Stimulated activated naive CD8-positive, alpha-beta T cell treated with anti-CD3 and anti-CD28 coated beads, Interleukin-15, amount 100 ng/mL, for 72 hours (primary cell): ENCODE data around the gene RXRG.

ENCODE experiments used
- ATAC-seq: fragments of 150-1000 bp; cut with Tn5 transposase; 2 replicates; pipeline ENCODE4 v1.10.0; 2021; ENCODE audit warnings: mild to moderate bottlenecking, moderate library complexity
- DNase-seq, 2 donors: peaks; one replicate each; pipeline ENCODE4 v3.0.0; 2021 to 2022
- H3K27ac Mint-ChIP-seq, 2 donors: one replicate each; pipeline ENCODE4 v1.8.0; 2022; ENCODE audit warnings: mild to moderate bottlenecking in 2 of 2, mixed read lengths in 2 of 2, moderate library complexity in 2 of 2
- H3K27me3 Mint-ChIP-seq: one replicate; pipeline ENCODE4 v1.8.0; 2022; ENCODE audit warnings: mixed read lengths
- H3K4me1 Mint-ChIP-seq: one replicate; pipeline ENCODE4 v1.8.0; 2022; ENCODE audit warnings: mild to moderate bottlenecking, mixed read lengths
- H3K4me3 Mint-ChIP-seq, 2 donors: one replicate each; pipeline ENCODE4 v1.8.0; 2022; ENCODE audit warnings: mild to moderate bottlenecking in 2 of 2, mixed read lengths in 2 of 2, moderate library complexity in 1 of 2
- H3K9me3 Mint-ChIP-seq, 2 donors: one replicate each; pipeline ENCODE4 v1.8.0; 2022; ENCODE audit warnings: mixed read lengths in 2 of 2

Gene RXRG

DNA sequence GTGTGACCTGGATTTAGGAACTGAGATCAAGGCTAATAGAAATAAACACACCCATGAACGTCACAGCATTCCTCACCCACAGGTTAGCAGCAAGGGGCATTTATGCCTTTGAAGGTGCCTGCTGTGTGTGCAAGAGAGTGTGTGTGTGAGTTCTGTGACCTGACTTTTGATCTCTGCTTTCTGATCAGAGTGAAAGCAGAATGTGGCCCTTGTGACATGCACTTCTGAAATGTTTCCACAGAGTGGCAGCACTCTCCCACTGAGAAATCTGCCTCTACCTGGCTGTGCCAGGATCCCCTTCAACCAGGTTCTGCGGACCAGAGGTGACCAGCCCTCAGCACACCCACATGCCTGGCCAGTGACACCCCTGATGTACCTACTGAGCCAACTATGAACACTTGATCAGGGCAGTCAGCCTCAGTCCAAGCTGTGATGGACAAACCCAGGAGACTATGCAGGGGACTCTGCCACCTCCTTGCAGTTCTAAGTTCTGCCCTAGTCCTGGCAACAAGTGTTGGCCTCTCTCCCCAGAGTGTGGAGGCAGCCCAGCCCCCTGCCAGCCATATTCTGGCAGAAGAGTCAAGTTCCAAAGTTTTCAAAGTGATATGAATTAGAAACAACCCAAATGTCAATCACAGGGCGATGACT is 41.0 kb downstream of the RXRG start:
- Mint-ChIP-seq H3K27me3 (peaks cover 41% of the 10 kb centered on the region), H3K9me3 (no peaks in the 10 kb centered on the region), H3K4me3 (no peak overlapping the region), H3K4me1 (no peaks in the 10 kb centered on the region), H3K27ac (no peak overlapping the region)
- DNase-seq (peak; percentile 30 to 32), ATAC-seq (peak; percentile 72)

DNA sequence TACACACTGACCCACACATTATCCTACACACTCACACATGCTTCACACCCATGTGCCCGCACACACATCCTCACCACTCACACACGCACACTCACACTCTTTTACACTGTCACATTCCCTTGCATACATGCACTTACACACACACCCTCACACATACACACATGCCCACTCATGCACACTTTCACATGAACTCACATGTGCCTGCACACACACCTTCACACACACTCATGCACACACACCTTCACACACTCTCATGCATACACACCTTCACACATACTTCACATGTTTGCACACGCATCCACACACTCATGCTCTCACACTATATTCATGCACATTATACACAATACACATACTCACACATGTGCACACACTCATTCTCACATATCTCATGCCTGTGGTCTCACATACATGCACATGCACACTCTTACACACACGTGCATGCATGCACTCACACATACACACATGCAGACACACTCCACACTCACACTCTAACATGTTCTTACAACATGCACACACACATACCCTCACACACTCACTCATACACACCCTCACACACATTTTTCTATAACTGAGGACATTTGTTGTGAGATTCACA is 42.3 kb downstream of the RXRG start:
- Mint-ChIP-seq H3K4me3 (no peak overlapping the region), H3K27ac (no peak overlapping the region), H3K9me3 (no peaks in the 10 kb centered on the region), H3K27me3 (peaks cover 31% of the 10 kb centered on the region), H3K4me1 (peaks cover 2% of the 10 kb centered on the region)
- ATAC-seq, result no peak
- DNase-seq, result no peak

DNA sequence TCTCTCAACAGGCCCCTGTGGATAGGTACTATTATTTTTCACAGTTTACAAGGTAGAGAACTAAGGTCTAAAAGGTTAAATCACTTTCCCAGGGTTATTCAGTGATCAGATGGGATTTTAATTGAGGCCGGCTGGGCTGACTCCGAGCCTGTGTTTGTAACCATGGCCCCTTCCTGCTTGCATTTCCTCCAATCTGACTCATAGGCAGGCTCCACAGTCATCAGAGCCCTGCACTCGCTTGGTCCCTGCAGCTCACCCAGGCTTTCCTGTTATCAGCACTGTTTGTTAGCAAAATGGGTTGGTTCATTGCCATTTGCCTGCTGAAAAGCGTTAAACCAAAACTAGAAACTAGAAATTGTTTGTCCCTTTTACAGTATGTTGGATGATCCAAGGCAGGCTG is 47.0 kb downstream of the RXRG start:
- DNase-seq, result no peak
- Mint-ChIP-seq H3K27ac (no peak overlapping the region), H3K4me3 (no peak overlapping the region), H3K9me3 (no peaks in the 10 kb centered on the region), H3K4me1 (peaks cover 13% of the 10 kb centered on the region), H3K27me3 (peaks cover 66% of the 10 kb centered on the region)
- peak; percentile 53 for ATAC-seq

DNA sequence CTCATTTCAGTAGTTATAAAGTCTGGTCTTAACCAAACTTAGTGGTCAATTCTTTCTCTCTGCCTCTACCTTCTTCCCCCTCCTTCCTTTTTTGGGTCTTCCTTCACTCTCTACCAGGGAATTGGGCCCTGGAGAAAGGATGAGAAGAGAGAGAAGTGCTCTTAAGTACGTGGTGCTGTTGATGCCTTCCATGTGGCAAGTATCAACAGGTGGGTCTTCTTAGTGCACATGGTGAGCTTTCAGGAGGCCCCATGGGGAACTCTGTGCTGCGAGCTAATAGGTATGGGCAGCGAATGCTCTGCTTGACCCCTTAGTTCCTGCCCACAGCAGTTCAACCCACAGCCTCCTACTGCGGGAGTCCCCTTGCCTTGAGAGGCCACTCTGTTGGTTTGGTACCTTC is 49.0 kb downstream of the RXRG start:
- H3K9me3 Mint-ChIP-seq, result no peaks in the 10 kb centered on the region
- H3K4me1 Mint-ChIP-seq, result peaks cover 22% of the 10 kb centered on the region
- ATAC-seq, result no peak
- H3K27me3 Mint-ChIP-seq, result peaks cover 82% of the 10 kb centered on the region
- no peak overlapping the region for H3K27ac Mint-ChIP-seq
- H3K4me3 Mint-ChIP-seq, result no peak overlapping the region
- no peak for DNase-seq

DNA sequence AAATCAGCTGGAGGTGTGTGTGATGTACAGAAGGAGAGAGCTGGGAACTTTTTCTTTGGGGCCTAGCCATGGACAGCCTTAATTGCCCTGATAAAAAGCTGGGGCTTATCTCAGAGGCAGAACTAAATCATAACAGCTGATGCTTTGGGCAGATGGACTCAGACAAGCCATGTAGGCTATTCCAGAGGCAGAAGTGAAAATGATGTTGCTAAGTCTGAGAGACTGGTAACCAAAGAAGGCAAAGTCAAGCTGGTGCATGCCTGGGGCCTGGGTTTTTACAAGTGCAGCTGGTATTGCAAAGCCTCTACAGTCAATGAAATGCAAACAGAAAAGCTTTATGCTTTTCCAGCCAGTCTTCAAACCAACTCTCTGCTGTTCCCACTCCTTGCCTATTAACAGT is 49.4 kb downstream of the RXRG start:
- H3K27me3 Mint-ChIP-seq, result peaks cover 82% of the 10 kb centered on the region
- H3K4me1 Mint-ChIP-seq, result peaks cover 22% of the 10 kb centered on the region
- ATAC-seq, result no peak

DNA sequence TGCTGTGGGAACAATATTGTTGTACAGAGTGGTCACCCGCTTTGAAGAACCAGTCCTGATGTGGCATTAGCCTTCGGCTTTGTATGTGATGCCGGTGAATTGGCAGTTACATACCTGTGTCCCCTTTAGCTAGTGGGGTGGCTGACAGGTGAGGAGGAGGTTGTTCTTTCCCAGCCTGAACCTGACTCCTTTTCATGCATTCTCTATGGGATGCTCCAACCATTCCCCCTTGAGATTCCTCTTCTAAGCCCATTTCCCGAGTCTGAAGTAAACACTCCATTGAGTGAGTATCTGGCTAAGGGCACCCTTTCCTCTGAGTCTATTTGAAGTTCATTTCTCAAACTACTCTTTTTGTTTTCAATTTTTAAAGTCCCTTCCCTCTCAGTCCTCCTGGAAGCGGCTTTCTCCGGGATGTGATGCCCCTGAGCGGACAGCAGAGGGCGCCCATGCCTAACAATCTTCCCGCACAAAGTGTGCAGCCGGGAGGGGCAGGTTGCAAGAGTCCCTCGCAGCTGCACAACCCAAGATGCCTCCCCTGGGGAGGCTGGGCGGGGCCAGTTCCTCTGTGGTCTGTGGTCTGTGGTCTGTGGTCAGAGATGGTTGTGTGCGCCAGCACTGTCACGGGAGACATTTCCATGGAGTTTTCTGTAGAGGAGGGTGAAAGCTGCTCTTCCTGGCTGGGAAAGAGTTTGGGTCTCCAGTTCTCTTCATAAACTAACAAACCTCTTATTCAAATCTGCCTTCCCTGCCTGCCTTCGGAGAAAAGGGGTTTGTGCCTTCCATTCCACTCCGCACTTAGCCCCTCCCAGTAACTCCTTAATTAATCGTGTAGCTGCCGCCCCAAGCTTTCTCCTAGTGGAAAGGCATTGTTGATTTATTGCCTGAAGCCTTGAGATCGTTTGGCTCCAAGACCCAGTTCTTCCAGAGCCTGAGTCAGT is 52.0 kb downstream of the RXRG start:
- H3K27me3 Mint-ChIP-seq, result peaks cover 97% of the 10 kb centered on the region
- ATAC-seq (peak; percentile 96), DNase-seq (peak; percentile 79 to 84)
- peak overlapping the region in 1 of 2 donors; percentile 79 for H3K27ac Mint-ChIP-seq
- peaks cover 22% of the 10 kb centered on the region for H3K4me1 Mint-ChIP-seq
- H3K4me3 Mint-ChIP-seq, result peak overlapping the region in 1 of 2 donors; percentile 41
- no peaks in the 10 kb centered on the region for H3K9me3 Mint-ChIP-seq

More for the DNA sequence above, 49.4 kb downstream of the RXRG start:
- DNase-seq, result no peak
- H3K27ac Mint-ChIP-seq, result no peak overlapping the region
- no peaks in the 10 kb centered on the region for H3K9me3 Mint-ChIP-seq
- H3K4me3 Mint-ChIP-seq, result no peak overlapping the region

DNA sequence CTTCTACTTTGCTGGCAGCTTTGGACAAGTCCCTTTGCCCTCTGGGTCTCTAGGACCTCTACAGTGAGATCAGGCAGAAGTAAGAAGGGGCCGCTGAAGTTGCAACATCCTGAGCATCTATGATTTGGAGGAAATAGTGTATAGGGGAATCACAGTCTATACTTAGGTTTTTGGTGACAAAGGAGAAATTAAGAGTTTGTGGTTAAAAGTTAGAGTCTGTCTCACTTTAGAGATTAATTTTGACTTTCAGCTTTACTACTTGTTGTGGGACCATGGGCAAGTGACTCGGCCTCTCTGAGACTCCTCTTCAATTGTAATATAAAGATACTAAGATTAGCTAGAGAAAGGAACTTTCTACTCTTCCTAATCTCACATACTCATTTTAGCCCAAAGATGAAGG is 55.3 kb downstream of the RXRG start:
- DNase-seq (no peak), ATAC-seq (peak; percentile 55)
- Mint-ChIP-seq H3K9me3 (no peaks in the 10 kb centered on the region), H3K27ac (no peak overlapping the region), H3K4me1 (peaks cover 16% of the 10 kb centered on the region), H3K4me3 (no peak overlapping the region), H3K27me3 (peaks cover 92% of the 10 kb centered on the region)

DNA sequence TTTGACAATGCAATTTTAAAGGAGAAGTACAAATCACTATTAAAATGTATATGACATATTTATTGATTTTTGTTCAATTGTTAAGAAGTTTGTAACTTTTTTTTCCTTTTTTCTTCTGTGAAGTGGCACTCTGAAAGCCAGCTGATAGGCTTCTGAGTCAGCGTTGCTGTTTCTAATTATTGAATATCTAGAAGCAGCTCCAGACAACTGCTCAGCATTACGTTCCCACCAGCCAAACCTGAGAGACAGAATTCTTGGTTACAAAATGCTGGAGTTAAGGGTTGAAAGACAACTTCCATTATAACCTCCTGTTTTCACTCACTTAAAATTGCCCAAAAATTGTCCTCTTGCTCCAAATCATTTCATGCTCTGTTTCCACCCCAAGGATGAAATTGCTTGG is 57.0 kb downstream of the RXRG start:
- H3K27me3 Mint-ChIP-seq, result peaks cover 86% of the 10 kb centered on the region
- H3K27ac Mint-ChIP-seq, result no peak overlapping the region
- DNase-seq, result no peak
- H3K9me3 Mint-ChIP-seq, result no peaks in the 10 kb centered on the region
- H3K4me1 Mint-ChIP-seq, result peaks cover 9% of the 10 kb centered on the region
- no peak for ATAC-seq
- H3K4me3 Mint-ChIP-seq, result no peak overlapping the region

DNA sequence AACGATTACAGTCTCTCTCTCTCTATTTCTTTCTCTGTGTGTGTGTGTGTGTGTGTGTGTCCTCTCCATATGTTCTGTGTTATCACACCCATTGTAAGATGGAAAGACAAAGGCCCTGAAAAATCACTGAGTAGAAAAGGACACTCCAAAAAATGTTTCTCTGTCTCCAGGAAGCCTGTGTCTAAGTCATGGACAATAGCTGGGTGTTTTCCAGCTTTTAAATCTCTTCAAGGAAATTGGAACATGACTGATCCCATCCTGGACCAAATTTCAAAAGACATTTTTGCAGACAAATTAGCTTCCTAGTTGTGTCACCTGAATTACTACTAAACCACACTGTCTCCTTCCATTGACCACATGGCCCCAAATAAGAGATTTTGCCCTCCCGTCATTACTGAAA is 57.4 kb downstream of the RXRG start:
- DNase-seq (no peak), ATAC-seq (no peak)
- Mint-ChIP-seq H3K27me3 (peaks cover 86% of the 10 kb centered on the region), H3K4me1 (peaks cover 5% of the 10 kb centered on the region), H3K4me3 (no peak overlapping the region), H3K9me3 (no peaks in the 10 kb centered on the region), H3K27ac (no peak overlapping the region)

DNA sequence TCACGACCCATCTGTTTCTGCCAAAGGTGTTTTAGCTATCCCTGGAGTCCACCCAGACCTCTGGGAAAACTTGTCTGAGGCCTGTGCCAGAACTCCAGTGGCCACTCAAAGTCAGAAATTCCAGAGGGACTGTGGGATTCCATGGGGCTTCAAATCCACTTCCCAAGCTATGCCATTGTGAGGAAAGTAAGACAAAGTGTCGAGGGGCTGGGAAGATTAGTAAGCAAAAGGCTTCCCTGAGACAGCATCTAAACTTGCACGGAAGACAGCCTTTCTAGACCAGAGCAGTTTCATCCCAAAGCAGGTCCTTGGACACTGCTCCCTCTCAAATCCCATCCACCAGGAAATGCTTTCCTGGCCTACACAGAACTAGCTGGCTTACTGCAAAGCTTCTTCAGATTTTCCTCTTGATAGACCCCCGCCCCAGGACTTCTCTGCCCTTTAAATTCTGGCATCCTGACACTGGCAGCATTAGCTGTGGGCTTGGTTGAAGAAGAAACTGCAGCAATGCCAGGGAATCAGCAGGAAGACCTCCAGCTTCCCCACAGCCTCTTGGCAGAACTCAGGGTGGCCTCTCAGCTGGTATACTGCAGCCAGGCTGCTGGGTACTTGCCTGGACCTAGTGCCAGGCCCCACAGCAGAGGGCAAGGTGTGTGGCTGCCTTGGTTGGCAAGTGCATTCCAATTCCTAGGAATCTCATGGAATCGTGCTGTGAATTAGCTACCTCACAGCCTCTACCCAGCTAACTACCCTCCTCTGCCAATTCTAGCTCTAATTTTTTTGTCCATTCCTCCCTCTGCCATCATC is 61.1 kb downstream of the RXRG start:
- H3K27me3 Mint-ChIP-seq, result peaks cover 79% of the 10 kb centered on the region
- no peaks in the 10 kb centered on the region for H3K9me3 Mint-ChIP-seq
- no peak for ATAC-seq
- no peaks in the 10 kb centered on the region for H3K4me1 Mint-ChIP-seq
- H3K27ac Mint-ChIP-seq, result no peak overlapping the region
- H3K4me3 Mint-ChIP-seq, result no peak overlapping the region
- no peak for DNase-seq

DNA sequence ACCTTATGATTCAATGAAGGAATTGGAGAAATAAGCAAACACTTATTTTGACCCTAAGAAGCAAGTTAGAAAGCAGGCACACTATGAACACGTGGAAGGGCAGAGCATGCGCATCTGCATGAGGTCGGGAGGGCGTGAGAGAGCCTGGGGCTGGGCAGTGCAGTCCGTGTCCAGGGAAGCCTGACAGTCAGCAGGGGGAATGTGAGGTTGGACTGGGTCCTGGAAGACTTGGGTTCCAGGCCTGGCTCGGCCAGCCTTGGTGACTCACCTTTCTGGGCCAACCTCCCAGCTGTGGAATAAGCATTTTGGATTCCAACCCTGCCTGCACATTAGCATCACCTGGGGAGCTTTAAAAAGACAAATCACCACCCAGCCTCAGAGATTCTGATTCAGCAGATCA is 61.9 kb downstream of the RXRG start:
- no peaks in the 10 kb centered on the region for H3K4me1 Mint-ChIP-seq
- DNase-seq (no peak), ATAC-seq (no peak)
- H3K4me3 Mint-ChIP-seq, result no peak overlapping the region
- peaks cover 72% of the 10 kb centered on the region for H3K27me3 Mint-ChIP-seq
- no peak overlapping the region for H3K27ac Mint-ChIP-seq
- no peaks in the 10 kb centered on the region for H3K9me3 Mint-ChIP-seq

DNA sequence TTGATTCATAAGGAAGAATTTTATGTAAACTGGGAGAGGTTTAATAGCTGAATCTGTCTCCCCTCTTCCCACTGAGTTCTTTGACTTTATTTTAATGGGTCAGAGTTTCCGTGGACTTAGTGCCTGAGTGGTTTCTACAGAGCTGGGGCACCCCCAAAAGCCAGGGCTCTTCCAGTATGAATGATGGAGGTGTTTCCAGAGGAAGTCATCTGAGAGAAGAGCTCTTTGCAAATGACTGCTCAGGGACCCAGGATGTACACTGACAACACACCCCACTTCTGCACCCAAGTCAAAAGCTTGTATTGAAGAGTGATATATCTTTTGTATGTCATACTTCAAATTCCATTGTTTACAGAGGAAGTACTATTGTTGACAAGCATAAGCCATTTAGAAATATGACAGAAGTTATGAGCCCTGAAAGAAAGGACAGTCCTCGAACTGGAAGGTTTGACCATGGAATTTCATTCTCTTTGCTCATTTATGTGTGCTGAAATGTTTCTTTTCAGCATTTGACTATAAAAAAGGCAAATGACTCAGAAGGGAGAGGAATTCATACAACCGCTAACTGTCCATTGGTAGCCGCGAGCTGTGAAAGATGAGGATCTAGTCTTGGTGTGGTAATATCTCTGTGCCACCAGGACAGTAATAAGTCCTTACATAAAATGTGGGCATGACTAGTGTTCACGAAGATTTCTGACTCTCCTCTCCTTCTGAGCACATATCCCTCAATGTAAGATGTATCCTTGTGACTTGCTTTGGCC is 63.0 kb downstream of the RXRG start:
- ATAC-seq, result no peak
- Mint-ChIP-seq H3K27ac (no peak overlapping the region), H3K4me1 (peaks cover 3% of the 10 kb centered on the region), H3K4me3 (no peak overlapping the region), H3K27me3 (peaks cover 65% of the 10 kb centered on the region), H3K9me3 (no peaks in the 10 kb centered on the region)
- no peak for DNase-seq

DNA sequence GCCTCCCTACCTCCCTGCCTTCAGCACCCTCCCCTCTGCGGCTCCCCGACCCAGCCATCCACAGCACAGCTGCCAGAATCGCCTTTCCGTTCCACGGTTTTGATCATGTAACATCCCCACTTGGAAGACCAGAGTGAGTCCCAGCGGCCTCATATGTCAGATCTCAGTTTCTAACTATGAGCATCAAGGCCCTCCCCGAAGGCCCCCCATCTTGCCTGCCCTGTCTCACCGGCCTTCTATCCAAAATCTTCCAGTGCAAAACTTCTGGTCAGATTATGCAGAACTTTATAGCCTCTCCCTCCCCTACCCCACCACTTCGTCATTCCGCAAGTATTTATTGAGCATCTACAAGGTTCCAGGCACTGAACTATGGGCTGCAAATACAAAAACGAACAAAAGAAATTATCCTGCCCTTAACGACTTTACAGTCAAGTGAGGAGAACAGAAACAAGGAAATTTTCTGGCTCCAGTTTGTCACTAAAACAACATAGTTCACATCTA is 68.1 kb downstream of the RXRG start:
- ATAC-seq, result no peak
- H3K9me3 Mint-ChIP-seq, result no peaks in the 10 kb centered on the region
- no peak overlapping the region for H3K27ac Mint-ChIP-seq
- peak overlapping the region; percentile 57 to 80 for H3K4me3 Mint-ChIP-seq
- H3K4me1 Mint-ChIP-seq, result peaks cover 12% of the 10 kb centered on the region
- DNase-seq, result no peak
- H3K27me3 Mint-ChIP-seq, result peaks cover 75% of the 10 kb centered on the region

DNA sequence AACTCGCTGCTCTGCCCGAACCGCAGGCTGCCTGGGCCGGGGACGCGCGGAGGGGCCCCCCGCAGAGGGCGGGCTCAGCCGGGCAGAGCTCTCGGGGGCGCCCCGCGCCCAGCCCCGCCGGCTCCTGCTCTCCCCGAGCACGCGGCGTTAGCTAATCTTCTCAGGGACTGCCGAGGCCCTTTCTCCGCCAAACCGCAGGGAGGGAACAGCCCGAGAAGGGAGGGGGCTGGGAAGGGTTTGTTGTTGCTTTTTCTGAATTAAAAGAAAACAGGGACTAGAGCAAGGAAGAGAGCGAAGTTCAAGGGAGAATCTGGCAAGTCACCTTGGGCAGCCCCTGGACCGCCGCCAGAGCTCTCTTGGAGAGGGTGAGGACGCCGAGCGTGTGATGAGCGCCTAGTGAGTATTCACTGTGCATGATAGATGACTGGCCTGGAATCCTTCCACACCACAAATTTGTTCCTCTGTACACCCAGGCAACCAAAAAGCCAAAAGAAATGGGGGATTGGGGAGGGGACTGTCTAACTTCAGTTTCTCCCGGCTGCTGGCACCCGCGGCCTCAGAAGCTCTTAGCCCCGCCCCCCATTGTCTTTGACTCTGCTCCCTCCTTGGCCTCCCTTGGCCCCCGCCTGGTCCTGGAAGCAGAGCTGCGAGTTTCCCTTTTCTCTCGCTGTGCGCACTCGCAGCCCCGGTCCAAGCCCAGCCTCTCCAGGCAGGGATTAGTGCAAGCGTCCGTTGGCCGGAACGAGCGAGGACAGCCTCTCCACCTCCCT is 68.7 kb downstream of the RXRG start:
- DNase-seq (peak in 1 of 2 donors; percentile 29), ATAC-seq (peak; percentile 87)
- Mint-ChIP-seq H3K9me3 (no peaks in the 10 kb centered on the region), H3K4me1 (peaks cover 12% of the 10 kb centered on the region), H3K27me3 (peaks cover 76% of the 10 kb centered on the region), H3K4me3 (peak overlapping the region; percentile 57 to 80), H3K27ac (no peak overlapping the region)
